Activated CD4-positive, alpha-beta T cell treated with anti-CD3 and anti-CD28 coated beads for 4 hours (primary cell): Measurements from ENCODE around the gene FBXO46.

Experiments used
- DNase-seq, 2 donors: peaks; one replicate each; pipeline ENCODE4 v3.0.0-alpha.2; 2020

The FBXO46 gene

GRCh38 chr19:45730368-45731288, at the start of gene FBXO46:
FBXO46 (minus strand) TSS chr19:45730896; CDS start chr19:45713495, 17,401 bp downstream.
- peak; percentile 90 to 94 for DNase-seq

GRCh38 chr19:45780146-45780447, 49.4 kb upstream of the FBXO46 start:
- no peak for DNase-seq

GRCh38 chr19:45779231-45780145, 48.8 kb upstream of the FBXO46 start:
- peak; percentile 71 to 82 for DNase-seq

GRCh38 chr19:45778010-45778661, 47.4 kb upstream of the FBXO46 start:
- DNase-seq = no peak

- DNase-seq = no peak
Measured at GRCh38 chr19:45777395-45777961, 46.8 kb upstream of the FBXO46 start.

- DNase-seq = no peak
Measured at GRCh38 chr19:45774765-45775164, 44.1 kb upstream of the FBXO46 start.

GRCh38 chr19:45773384-45773783, 42.7 kb upstream of the FBXO46 start:
- no peak for DNase-seq

GRCh38 chr19:45772912-45773311, 42.2 kb upstream of the FBXO46 start:
- DNase-seq = no peak

- no peak for DNase-seq
Measured at GRCh38 chr19:45772130-45772840, 41.6 kb upstream of the FBXO46 start.

GRCh38 chr19:45771311-45771933, 40.7 kb upstream of the FBXO46 start:
- no peak for DNase-seq

- peak; percentile 90 to 91 for DNase-seq
Measured at GRCh38 chr19:45770192-45771101, 39.8 kb upstream of the FBXO46 start.

- peak in 1 of 2 donors; percentile 66 for DNase-seq
Measured at GRCh38 chr19:45769821-45770191, 39.1 kb upstream of the FBXO46 start.

GRCh38 chr19:45768984-45769782, 38.5 kb upstream of the FBXO46 start, which contains the start of gene SIX5:
SIX5 (minus strand) TSS chr19:45769252; CDS start chr19:45768844, 408 bp downstream.
- DNase-seq = peak; percentile 88 to 94

- DNase-seq = peak; percentile 23 to 35
Measured at GRCh38 chr19:45768655-45768983, 37.9 kb upstream of the FBXO46 start.

GRCh38 chr19:45767881-45768654, 37.4 kb upstream of the FBXO46 start:
- DNase-seq = no peak

- no peak for DNase-seq
Measured at GRCh38 chr19:45767410-45767880, 36.7 kb upstream of the FBXO46 start.

- no peak for DNase-seq
Measured at GRCh38 chr19:45766869-45767346, 36.2 kb upstream of the FBXO46 start.

GRCh38 chr19:45766296-45766868, 35.7 kb upstream of the FBXO46 start:
- no peak for DNase-seq
